ENCODE results near the gene PACRG.

GRCh38 chr6:162751211-162751859 lies 23.6 kb downstream of the PACRG start:
- TF ChIP-seq POLR2A (IDR thresholded peaks at IDR 0.05; ENCODE audit: low read length) (no peak), KDM5A (IDR thresholded peaks at IDR 0.05) (no peak), CTCF (IDR thresholded peaks at IDR 0.05) (no peak), MAX (IDR thresholded peaks at IDR 0.05) (no peak), REST (IDR thresholded peaks at IDR 0.05) (no peak), EP300 (IDR thresholded peaks at IDR 0.05) (no peak), MAFK (IDR thresholded peaks at IDR 0.05; ENCODE audit: partially characterized antibody) (peak; percentile 40), ESRRA (IDR thresholded peaks at IDR 0.05; ENCODE audit: borderline replicate concordance, low read length) (no peak), USF2 (IDR thresholded peaks at IDR 0.05) (no peak), TP53 (CRISPR knock-in tag; IDR thresholded peaks at IDR 0.05) (no peak), SREBF2 (IDR thresholded peaks at IDR 0.05) (no peak), RFX5 (IDR thresholded peaks at IDR 0.05) (no peak), FOSL2 (IDR thresholded peaks at IDR 0.05) (no peak), FOSL2 (CRISPR knock-in tag; IDR thresholded peaks at IDR 0.05) (no peak)
